MM.1S (cell line): ENCODE results near the gene RGS12.

ENCODE experiments used
- DNase-seq: peaks from one replicate; pipeline ENCODE4 v3.0.0-alpha.2; 2015
- H2AFZ ChIP-seq: fragments of 300-600 bp; sonication (generic); 2 replicates; pipeline ENCODE4 v1.6.0; 2016; ENCODE audit warnings: antibody characterized with exemption, low read length
- H3F3A ChIP-seq: fragments of 300-600 bp; sonication (generic); 2 replicates; pipeline ENCODE4 v1.6.1; 2016; ENCODE audit warnings: mild to moderate bottlenecking, antibody characterized with exemption, low read length, moderate library complexity, mixed read lengths; ENCODE audit not compliant: insufficient read depth
- H3K27ac ChIP-seq: fragments of 300-600 bp; sonication (generic); 2 replicates; pipeline ENCODE4 v1.5.1; 2016; ENCODE audit warnings: mild to moderate bottlenecking, low read length
- H3K27me3 ChIP-seq: fragments of 300-600 bp; sonication (generic); replicated peaks from 2 replicates; pipeline ENCODE4 v1.6.0; 2016; ENCODE audit warnings: low read length; ENCODE audit not compliant: insufficient read depth
- H3K36me3 ChIP-seq: fragments of 300-600 bp; sonication (generic); replicated peaks from 2 replicates; pipeline ENCODE4 v1.6.1; 2016; ENCODE audit warnings: mild to moderate bottlenecking, low read length, mixed read lengths; ENCODE audit not compliant: insufficient read depth
- H3K4me1 ChIP-seq: fragments of 300-600 bp; sonication (generic); 2 replicates; pipeline ENCODE4 v1.6.1; 2016; ENCODE audit warnings: low read length, mixed read lengths
- H3K4me2 ChIP-seq: fragments of 300-600 bp; sonication (generic); 2 replicates; pipeline ENCODE4 v1.6.0; 2016; ENCODE audit warnings: low read depth, low read length
- H3K4me3 ChIP-seq: fragments of 300-600 bp; sonication (generic); 2 replicates; pipeline ENCODE4 v1.5.1; 2016; ENCODE audit warnings: low read length, mixed read lengths
- H3K79me2 ChIP-seq: fragments of 300-600 bp; sonication (generic); 2 replicates; pipeline ENCODE4 v1.6.1; 2016; ENCODE audit warnings: mixed run types, low read length, mixed read lengths
- H3K9ac ChIP-seq: fragments of 300-600 bp; sonication (generic); 2 replicates; pipeline ENCODE4 v1.6.1; 2016; ENCODE audit warnings: low read length, mixed read lengths
- H3K9me2 ChIP-seq: fragments of 300-600 bp; sonication (generic); replicated peaks from 2 replicates; pipeline ENCODE4 v1.6.1; 2016; ENCODE audit warnings: mild to moderate bottlenecking, low read length, mixed read lengths; ENCODE audit not compliant: insufficient read depth
- H3K9me3 ChIP-seq: fragments of 300-600 bp; sonication (generic); replicated peaks from 2 replicates; pipeline ENCODE4 v1.6.1; 2016; ENCODE audit warnings: mild to moderate bottlenecking, low read length, mixed read lengths; ENCODE audit not compliant: insufficient read depth
- H4K20me1 ChIP-seq: fragments of 300-600 bp; sonication (generic); 2 replicates; pipeline ENCODE4 v1.6.1; 2016; ENCODE audit warnings: mild to moderate bottlenecking, low read length, moderate library complexity, mixed read lengths; ENCODE audit not compliant: insufficient read depth
- CTCF ChIP-seq: fragments of 300-600 bp; sonication (generic); IDR thresholded peaks from 2 replicates; pipeline ENCODE4 v1.5.1; 2016; ENCODE audit warnings: antibody characterized with exemption, low read length, mixed read lengths
- EZH2 ChIP-seq: fragments of 300-600 bp; sonication (generic); optimal IDR thresholded peaks from 2 replicates; pipeline ENCODE3; 2017; ENCODE audit warnings: low read depth, mild to moderate bottlenecking, antibody characterized with exemption, low read length, mixed read lengths
- EZH2phosphoT487 ChIP-seq: fragments of 300-600 bp; sonication (generic); IDR thresholded peaks from 2 replicates; pipeline ENCODE4 v1.6.1; 2018; ENCODE audit warnings: antibody characterized with exemption, low read length

The RGS12 gene

DNA sequence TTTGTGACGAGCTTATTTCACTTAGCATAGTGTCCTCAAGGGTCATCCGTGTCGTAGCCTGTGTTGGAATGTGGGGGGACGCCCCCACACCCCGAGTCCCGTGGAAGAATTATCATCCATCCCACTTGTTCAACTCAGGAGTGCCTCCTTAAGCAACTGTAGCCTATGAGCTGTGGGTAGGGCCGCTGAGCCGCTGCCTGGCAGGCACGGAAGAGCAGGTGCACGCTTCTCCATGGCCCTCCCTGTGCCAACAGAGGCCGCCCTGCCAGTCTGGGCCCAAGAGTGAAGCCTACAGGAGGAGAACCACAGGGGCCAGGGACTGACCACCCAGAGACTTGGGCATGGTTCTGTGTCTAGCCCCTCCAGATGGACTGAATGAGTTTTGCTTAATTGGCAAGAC lies 2.3 kb upstream of the RGS12 start:
- Histone ChIP-seq H4K20me1 (no peaks in the 10 kb centered on the region), H3K36me3 (no peaks in the 10 kb centered on the region), H3F3A (peaks cover 7% of the 10 kb centered on the region; the same call in 1 of the 2 replicates), H2AFZ (no peak overlapping the region), H3K27me3 (peaks cover 7% of the 10 kb centered on the region), H3K79me2 (peaks cover 9% of the 10 kb centered on the region), H3K27ac (no peak overlapping the region), H3K9me3 (no peaks in the 10 kb centered on the region), H3K4me1 (peaks cover 17% of the 10 kb centered on the region), H3K4me2 (no peak overlapping the region), H3K9me2 (no peaks in the 10 kb centered on the region), H3K9ac (no peak overlapping the region), H3K4me3 (no peak overlapping the region)
- TF ChIP-seq EZH2: no peak
- DNase-seq: no peak

GRCh38 chr4:3290889-3291321 lies 1.9 kb upstream of the RGS12 start:
- H3K27ac ChIP-seq: no peak overlapping the region
- H3K4me1 ChIP-seq: peaks cover 14% of the 10 kb centered on the region
- no peak overlapping the region for H2AFZ ChIP-seq
- H3F3A ChIP-seq: peaks cover 7% of the 10 kb centered on the region; the same call in 1 of the 2 replicates
- H3K9ac ChIP-seq: no peak overlapping the region
- H3K4me2 ChIP-seq: no peak overlapping the region
- peaks cover 7% of the 10 kb centered on the region for H3K27me3 ChIP-seq
- no peaks in the 10 kb centered on the region for H3K9me3 ChIP-seq
- H3K4me3 ChIP-seq: no peak overlapping the region
- H4K20me1 ChIP-seq: no peaks in the 10 kb centered on the region
- no peak for DNase-seq
- TF ChIP-seq EZH2phosphoT487 (no peak), EZH2 (no peak), CTCF (no peak)
- H3K79me2 ChIP-seq: peaks cover 9% of the 10 kb centered on the region
- no peaks in the 10 kb centered on the region for H3K9me2 ChIP-seq
- H3K36me3 ChIP-seq: no peaks in the 10 kb centered on the region

- Histone ChIP-seq H3K9ac (peak overlapping the region; percentile 65; the same call in 1 of the 2 replicates), H3K4me3 (peak overlapping the region; percentile 91)
Measured at GRCh38 chr4:3291411-3291968, 1.3 kb upstream of the RGS12 start.

More at GRCh38 chr4:3291411-3291968, 1.3 kb upstream of the RGS12 start:
- no peaks in the 10 kb centered on the region for H3K9me2 ChIP-seq
- no peaks in the 10 kb centered on the region for H4K20me1 ChIP-seq
- peak overlapping the region; percentile 96 for H3K4me2 ChIP-seq
- H3F3A ChIP-seq: peaks cover 1% of the 10 kb centered on the region; the same call in 1 of the 2 replicates
- no peaks in the 10 kb centered on the region for H3K9me3 ChIP-seq
- peaks cover 9% of the 10 kb centered on the region for H3K79me2 ChIP-seq
- H3K4me1 ChIP-seq: peaks cover 8% of the 10 kb centered on the region
- H3K27ac ChIP-seq: no peak overlapping the region
- no peaks in the 10 kb centered on the region for H3K36me3 ChIP-seq
- TF ChIP-seq EZH2: no peak
- no peak for TF ChIP-seq EZH2phosphoT487
- no peak for TF ChIP-seq CTCF
- DNase-seq: no peak
- peaks cover 7% of the 10 kb centered on the region for H3K27me3 ChIP-seq
- peak overlapping the region; percentile 99 for H2AFZ ChIP-seq
